H9 (cell line): Measurements from ENCODE around the gene CELA3A. TPM values are rescaled to one million over a fixed set of nuclear protein-coding genes. Genes with fewer than 3 reads are reported as not detected.

Source experiments
- DNase-seq: peaks from one replicate; pipeline ENCODE4 v3.0.0-alpha.2; 2017
- H2AFZ ChIP-seq: one replicate; pipeline ENCODE4 v1.6.1; 2013; ENCODE audit warnings: mild to moderate bottlenecking, low read length, control low read depth, moderate library complexity
- H2AK5ac ChIP-seq: 2 replicates; pipeline ENCODE4 v1.6.1; 2013; ENCODE audit warnings: low read length, control low read depth, mixed read lengths; ENCODE audit not compliant: insufficient read length
- H2BK120ac ChIP-seq: one replicate; pipeline ENCODE4 v1.6.1; 2013; ENCODE audit warnings: low read depth, mild to moderate bottlenecking, low read length, control low read depth, inconsistent platforms; ENCODE audit not compliant: poor library complexity, severe bottlenecking
- H2BK12ac ChIP-seq: 2 replicates; pipeline ENCODE4 v1.6.1; 2013; ENCODE audit warnings: low read length, control low read depth, mixed read lengths, low read depth; ENCODE audit not compliant: insufficient read length
- H2BK15ac ChIP-seq: 2 replicates; pipeline ENCODE4 v1.6.1; 2013; ENCODE audit warnings: low read depth, low read length, control low read depth
- H2BK20ac ChIP-seq: one replicate; pipeline ENCODE4 v1.6.1; 2013; ENCODE audit warnings: low read depth, mild to moderate bottlenecking, low read length, control low read depth, inconsistent platforms; ENCODE audit not compliant: poor library complexity, severe bottlenecking
- H2BK5ac ChIP-seq: 2 replicates; pipeline ENCODE4 v1.6.1; 2013; ENCODE audit warnings: low read length, control low read depth, mixed read lengths; ENCODE audit not compliant: insufficient read length
- H3K14ac ChIP-seq: 2 replicates; pipeline ENCODE4 v1.6.1; 2013; ENCODE audit warnings: low read length, control low read depth; ENCODE audit not compliant: insufficient read depth
- H3K18ac ChIP-seq: 2 replicates; pipeline ENCODE4 v1.6.1; 2013; ENCODE audit warnings: low read depth, mild to moderate bottlenecking, mixed read lengths, low read length, control low read depth; ENCODE audit not compliant: insufficient read length
- H3K23ac ChIP-seq: 2 replicates; pipeline ENCODE4 v1.6.1; 2013; ENCODE audit warnings: low read length, control low read depth, mixed read lengths, low read depth; ENCODE audit not compliant: insufficient read length
- H3K23me2 ChIP-seq: 2 replicates; pipeline ENCODE4 v1.6.1; 2013; ENCODE audit warnings: low read depth, mild to moderate bottlenecking, mixed read lengths, low read length, control low read depth; ENCODE audit not compliant: insufficient read length, poor library complexity, severe bottlenecking
- H3K27ac ChIP-seq: 2 replicates; pipeline ENCODE4 v1.5.1; 2013; ENCODE audit warnings: low read length, control low read depth, mixed read lengths, low read depth; ENCODE audit not compliant: insufficient read length
- H3K27me3 ChIP-seq: 2 replicates; pipeline ENCODE4 v1.6.1; 2013; ENCODE audit warnings: low read length, control low read depth, inconsistent platforms; ENCODE audit not compliant: insufficient read depth
- H3K4ac ChIP-seq: 2 replicates; pipeline ENCODE4 v1.6.1; 2013; ENCODE audit warnings: low read depth, mild to moderate bottlenecking, control low read depth, inconsistent platforms, low read length, moderate library complexity
- H3K4me1 ChIP-seq: 2 replicates; pipeline ENCODE4 v1.6.1; 2013; ENCODE audit warnings: low read length, control low read depth, inconsistent platforms; ENCODE audit not compliant: insufficient read depth
- H3K4me2 ChIP-seq: 2 replicates; pipeline ENCODE4 v1.6.1; 2013; ENCODE audit warnings: low read length, control low read depth, mixed read lengths; ENCODE audit not compliant: insufficient read length, insufficient read depth
- H3K56ac ChIP-seq: 2 replicates; pipeline ENCODE4 v1.6.1; 2013; ENCODE audit warnings: low read depth, mild to moderate bottlenecking, mixed read lengths, low read length, control low read depth; ENCODE audit not compliant: insufficient read length
- H3K79me1 ChIP-seq: 2 replicates; pipeline ENCODE4 v1.6.1; 2013; ENCODE audit warnings: low read depth, mild to moderate bottlenecking, moderate library complexity, low read length, control low read depth, inconsistent platforms; ENCODE audit not compliant: insufficient read depth, poor library complexity, severe bottlenecking
- H3K79me2 ChIP-seq: 2 replicates; pipeline ENCODE4 v1.6.1; 2013; ENCODE audit warnings: low read length, control low read depth, inconsistent platforms; ENCODE audit not compliant: insufficient read depth
- H3K9ac ChIP-seq: 2 replicates; pipeline ENCODE4 v1.6.1; 2013; ENCODE audit warnings: low read length, control low read depth, mixed read lengths; ENCODE audit not compliant: insufficient read length; ENCODE audit errors: extremely low read depth
- H3K9me3 ChIP-seq: one replicate; pipeline ENCODE4 v1.6.1; 2013; ENCODE audit warnings: low read depth, low read length, inconsistent platforms; ENCODE audit not compliant: control insufficient read depth
- H3T11ph ChIP-seq: one replicate; pipeline ENCODE4 v1.6.1; 2013; ENCODE audit warnings: mild to moderate bottlenecking, low read length, control low read depth, inconsistent platforms
- H4K20me1 ChIP-seq: one replicate; pipeline ENCODE4 v1.6.1; 2013; ENCODE audit not compliant: control insufficient read depth, insufficient read length, insufficient read depth
- H4K5ac ChIP-seq: 2 replicates; pipeline ENCODE4 v1.6.1; 2013; ENCODE audit warnings: low read depth, mild to moderate bottlenecking, mixed read lengths, low read length, control low read depth; ENCODE audit not compliant: insufficient read length
- H4K8ac ChIP-seq: replicated peaks from 2 replicates; pipeline ENCODE4 v1.6.1; 2013; ENCODE audit warnings: low read length, control low read depth, mixed read lengths, low read depth; ENCODE audit not compliant: insufficient read length
- H4K91ac ChIP-seq: 2 replicates; pipeline ENCODE4 v1.6.1; 2013; ENCODE audit warnings: low read depth, mild to moderate bottlenecking, moderate library complexity, mixed read lengths, low read length, control low read depth; ENCODE audit not compliant: insufficient read length
- H3K27ac Mint-ChIP-seq, 3 experiments: 2 replicates in 2 of 3; 3 replicates in 1 of 3; pipeline ENCODE4 v1.8.0; 2020 to 2021; ENCODE audit warnings: mixed read lengths in 3 of 3, mild to moderate bottlenecking in 1 of 3, moderate library complexity in 1 of 3
- H3K27me3 Mint-ChIP-seq: 2 replicates; pipeline ENCODE4 v1.8.0; 2021; ENCODE audit warnings: low read depth, mild to moderate bottlenecking, moderate library complexity, mixed read lengths
- H3K36me3 Mint-ChIP-seq, 3 experiments: 2 replicates in 2 of 3; 3 replicates in 1 of 3; pipeline ENCODE4 v1.8.0; 2020 to 2021; ENCODE audit warnings: low read depth in 3 of 3, mixed read lengths in 3 of 3; ENCODE audit not compliant: insufficient read depth in 1 of 3
- H3K4me1 Mint-ChIP-seq, 2 experiments: 2 replicates each; pipeline ENCODE4 v1.8.0; 2020; ENCODE audit warnings: mixed read lengths in 2 of 2
- H3K4me3 Mint-ChIP-seq, 2 experiments: 2 replicates in 1 of 2; 3 replicates in 1 of 2; pipeline ENCODE4 v1.8.0; 2020 to 2021; ENCODE audit warnings: mild to moderate bottlenecking in 2 of 2, mixed read lengths in 2 of 2, moderate library complexity in 1 of 2
- H3K9me3 Mint-ChIP-seq, 2 experiments: 2 replicates in 1 of 2; 3 replicates in 1 of 2; pipeline ENCODE4 v1.8.0; 2020; ENCODE audit warnings: mild to moderate bottlenecking in 2 of 2, mixed read lengths in 2 of 2, moderate library complexity in 1 of 2
- CTCF ChIP-seq: fragments of 200-600 bp; sonication (generic); conservative IDR thresholded peaks from 3 replicates; pipeline ENCODE4 v1.8.0; 2021; ENCODE audit warnings: antibody characterized with exemption, mild to moderate bottlenecking
- WGBS: extraction: QIAGEN DNeasy Blood & Tissue Kit; methylation state at CpG from one replicate; pipeline ENCODE4 v1.1.7; 2013; ENCODE audit warnings: missing lambda C conversion rate, low lambda C conversion rate, mixed read lengths; ENCODE audit not compliant: insufficient read length; ENCODE audit errors: extremely low coverage; 5-methylcytosine and 5-hydroxymethylcytosine counted together
- total RNA-seq: library from RNA; stranded (reverse); gene quantifications from 2 replicates; pipeline ENCODE4 v1.2.1, GENCODE V29; 2021

Gene CELA3A
- total RNA-seq, 1 experiment from 2014 or later = not detected

- DNase-seq = peak; percentile 79
- TF ChIP-seq CTCF = no peak
- no peak overlapping the region for H3K56ac ChIP-seq
- H3K79me1 ChIP-seq = no peaks in the 10 kb centered on the region
- no peak overlapping the region for H4K8ac ChIP-seq
- no peaks in the 10 kb centered on the region for H3K27me3 ChIP-seq
- no peak overlapping the region for H4K91ac ChIP-seq
- peaks cover 3% of the 10 kb centered on the region; the same call in 1 of the 2 replicates for H3K4me1 ChIP-seq
- peak overlapping the region; percentile 53 for H3K27ac ChIP-seq
- H2BK12ac ChIP-seq = no peak overlapping the region
- WGBS = no CpG with 5 or more reads among the region's 33 CpGs
- H4K20me1 ChIP-seq = no peaks in the 10 kb centered on the region
- peaks cover 0 to 5% of the 10 kb centered on the region in 2 experiments; a peak in 2 of 5 replicates for H3K9me3 Mint-ChIP-seq
- H3K4me1 Mint-ChIP-seq = peaks cover 20 to 34% of the 10 kb centered on the region in 2 experiments
- no peak overlapping the region for H3K23ac ChIP-seq
- H3K79me2 ChIP-seq = no peaks in the 10 kb centered on the region
- H2BK20ac ChIP-seq = no peak overlapping the region
- H3K9me3 ChIP-seq = no peaks in the 10 kb centered on the region
- no peak overlapping the region for H4K5ac ChIP-seq
- H3K4me3 Mint-ChIP-seq = peak overlapping the region; percentile 83 to 87
- no peaks in the 10 kb centered on the region for H3K27me3 Mint-ChIP-seq
- peak overlapping the region; percentile 45; the same call in 1 of the 2 replicates for H3K14ac ChIP-seq
- peak overlapping the region; percentile 75 for H3K4me2 ChIP-seq
- H3K36me3 Mint-ChIP-seq = peaks cover 0 to 8% (median 4%) of the 10 kb centered on the region in 3 experiments; a peak in 4 of 7 replicates
- no peak overlapping the region for H2AK5ac ChIP-seq
- peak overlapping the region; percentile 88 to 97 (median 95); a peak in 5 of 7 replicates for H3K27ac Mint-ChIP-seq
- no peak overlapping the region for H2BK5ac ChIP-seq
- no peak overlapping the region for H3T11ph ChIP-seq
- peaks cover 5% of the 10 kb centered on the region for H3K23me2 ChIP-seq
- H3K18ac ChIP-seq = peak overlapping the region; percentile 45
- peak overlapping the region; percentile 83 for H2AFZ ChIP-seq
- H2BK120ac ChIP-seq = no peak overlapping the region
- H3K9ac ChIP-seq = peak overlapping the region; percentile 46
- no peak overlapping the region; the same call in 1 of the 2 replicates for H2BK15ac ChIP-seq
- H3K4ac ChIP-seq = no peak overlapping the region
Measured at GRCh38 chr1:22024485-22025367, 23.3 kb downstream of the CELA3A start.
